Activated CD4-positive, CD25-positive, alpha-beta regulatory T cell (primary cell): ENCODE measurements around the gene NANOS1.

Experiments used
- DNase-seq, 4 experiments: peaks; one replicate each; lab custom pipeline; 2025; lab: John Stamatoyannopoulos, UW

The NANOS1 gene

GRCh38 chr10:119029613-119030420 is at the start of gene NANOS1:
Gene NANOS1, plus strand, starts transcription at chr10:119029714. Its CDS starts 88 bp downstream, at chr10:119029802.
- no peak for DNase-seq

DNA sequence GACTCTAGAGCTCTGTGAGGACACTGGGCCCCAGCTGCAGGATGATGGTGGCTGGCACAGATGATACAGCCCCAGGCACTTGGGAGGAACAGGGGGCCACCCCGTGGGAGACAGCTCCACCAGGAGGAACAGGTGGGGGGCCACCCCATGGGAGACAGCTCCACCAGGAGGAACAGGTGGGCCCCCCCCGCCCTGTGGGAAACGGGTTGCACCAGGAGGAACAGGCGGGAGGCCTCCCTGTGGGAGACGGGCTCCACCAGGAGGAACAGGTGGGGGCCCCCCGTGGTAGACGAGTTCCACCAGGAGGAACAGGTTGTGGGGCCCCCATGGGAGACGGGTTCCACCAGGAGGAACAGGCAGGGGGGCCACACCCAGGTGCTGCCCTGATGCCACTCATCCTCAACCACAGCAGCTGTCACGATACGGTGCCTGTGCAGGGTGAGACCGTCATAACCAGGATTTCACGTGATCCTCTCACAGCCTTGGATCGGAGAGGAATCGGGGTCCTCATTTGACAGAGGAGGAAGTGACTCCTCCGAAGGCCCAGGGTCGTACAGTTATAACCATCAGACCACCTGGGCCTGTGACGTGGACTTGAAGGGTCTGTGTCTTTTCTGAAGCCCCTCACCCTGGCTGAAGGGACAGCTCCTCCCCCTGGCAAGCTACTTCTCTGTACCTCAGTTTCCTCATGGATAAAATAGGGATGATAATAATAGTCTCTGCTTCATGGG is 49.2 kb upstream of the NANOS1 start:
- no peak for DNase-seq

DNA sequence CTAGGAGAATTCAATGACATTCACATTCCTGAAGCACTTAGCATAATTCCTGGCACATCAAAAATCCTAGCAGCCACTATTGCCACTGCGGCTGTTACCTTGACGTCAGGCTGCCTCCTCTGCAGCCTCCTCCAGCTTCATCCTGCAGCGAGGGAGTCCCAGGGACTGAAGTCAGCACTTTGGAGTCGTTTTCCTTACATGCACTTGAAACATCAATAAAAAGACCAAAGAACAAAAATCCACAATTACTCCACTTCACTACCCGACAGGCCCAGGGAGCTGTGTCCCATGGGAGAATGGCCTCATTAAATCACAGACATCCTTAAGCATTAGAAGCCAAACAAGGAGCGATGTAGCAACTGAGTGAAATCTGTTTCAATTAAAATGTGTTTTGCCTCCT is 48.6 kb upstream of the NANOS1 start:
- no peak for DNase-seq

- no peak for DNase-seq
Measured at GRCh38 chr10:118981946-118982345, 47.6 kb upstream of the NANOS1 start.

GRCh38 chr10:118982366-118982765 is 47.1 kb upstream of the NANOS1 start:
- DNase-seq, result no peak

DNA sequence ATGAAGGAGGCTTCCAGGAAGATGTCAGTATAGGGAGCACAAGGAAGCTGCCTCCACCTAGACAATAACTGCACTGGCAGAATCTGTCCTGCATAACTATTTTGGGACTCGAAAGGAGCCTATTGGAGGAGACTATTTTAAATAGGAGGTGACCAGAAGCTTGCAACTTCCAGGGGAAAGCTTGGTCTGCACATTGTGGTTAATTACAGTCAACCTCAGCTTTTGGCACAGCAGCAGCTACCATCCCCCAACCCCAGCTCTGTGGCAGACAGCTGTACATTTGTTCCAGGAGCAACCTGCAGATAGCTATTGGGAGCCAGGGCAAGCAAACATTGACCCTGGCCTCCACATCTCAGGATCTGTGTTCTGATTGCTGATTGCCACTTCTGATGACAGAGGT is 46.3 kb upstream of the NANOS1 start:
- DNase-seq, result no peak

GRCh38 chr10:118985576-118985975 is 43.9 kb upstream of the NANOS1 start:
- no peak for DNase-seq

GRCh38 chr10:118986815-118987790 is 42.4 kb upstream of the NANOS1 start:
- no peak for DNase-seq

DNA sequence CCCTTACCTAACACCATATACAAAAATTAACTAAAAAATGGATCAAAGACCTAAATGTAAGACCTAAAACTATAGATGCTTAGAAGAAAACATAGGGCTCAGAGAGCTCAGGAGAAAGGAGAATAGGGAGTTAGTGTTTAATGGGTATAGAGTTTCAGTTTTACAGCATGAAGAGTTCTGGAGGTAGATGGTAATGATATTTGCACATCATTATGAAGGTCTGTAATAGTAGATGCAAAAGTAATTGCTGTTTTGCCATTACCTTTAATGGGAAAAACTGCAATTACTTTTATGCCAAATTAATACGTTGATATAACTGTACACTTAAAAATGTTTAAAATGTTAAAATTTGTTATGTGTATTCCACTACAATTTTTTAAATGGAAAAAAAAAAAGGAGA is 39.2 kb upstream of the NANOS1 start:
- DNase-seq, result no peak

- no peak for DNase-seq
Measured at GRCh38 chr10:118992496-118992895, 37.0 kb upstream of the NANOS1 start.

- DNase-seq, result no peak
Measured at GRCh38 chr10:118993214-118993613, 36.3 kb upstream of the NANOS1 start.

GRCh38 chr10:118994321-118994720 is 35.2 kb upstream of the NANOS1 start:
- DNase-seq, result no peak

DNA sequence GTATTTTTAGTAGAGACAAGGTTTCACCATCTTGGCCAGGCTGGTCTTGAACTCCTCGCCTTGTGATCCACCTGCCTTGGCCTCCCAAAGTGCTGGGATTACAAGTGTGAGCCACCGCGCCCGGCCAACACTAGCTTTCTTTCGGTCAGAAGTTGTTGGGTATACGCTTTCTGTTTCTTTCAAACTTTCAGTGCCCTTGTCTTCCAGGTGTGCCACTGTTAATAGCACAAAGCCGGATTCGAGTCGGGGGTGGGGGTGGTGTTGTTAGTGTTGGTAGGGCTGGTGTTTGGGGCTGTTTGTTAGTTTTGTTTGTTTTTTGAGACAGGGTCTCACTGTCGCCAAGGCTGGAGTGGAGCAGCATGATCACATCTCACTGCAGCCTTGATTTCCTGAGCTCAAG is 33.8 kb upstream of the NANOS1 start:
- DNase-seq, result no peak

DNA sequence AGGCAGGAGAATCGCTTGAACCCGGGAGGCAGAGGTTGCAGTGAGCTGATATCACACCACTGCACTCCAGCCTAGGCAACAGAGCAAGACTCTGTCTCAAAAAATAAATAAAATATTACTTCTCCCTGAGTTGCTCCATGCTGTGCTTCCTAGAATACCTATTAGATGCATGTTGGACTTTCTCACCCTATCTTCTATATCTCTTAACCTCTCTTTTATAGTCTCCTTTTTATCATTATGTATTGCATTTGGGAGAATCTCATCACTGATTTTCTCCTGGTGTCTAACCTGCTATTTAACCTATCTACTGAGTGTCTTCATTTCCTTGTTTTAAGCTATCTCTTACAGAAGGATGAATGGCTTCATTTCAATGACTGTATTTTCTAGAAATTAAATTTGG is 32.1 kb upstream of the NANOS1 start:
- no peak for DNase-seq

DNA sequence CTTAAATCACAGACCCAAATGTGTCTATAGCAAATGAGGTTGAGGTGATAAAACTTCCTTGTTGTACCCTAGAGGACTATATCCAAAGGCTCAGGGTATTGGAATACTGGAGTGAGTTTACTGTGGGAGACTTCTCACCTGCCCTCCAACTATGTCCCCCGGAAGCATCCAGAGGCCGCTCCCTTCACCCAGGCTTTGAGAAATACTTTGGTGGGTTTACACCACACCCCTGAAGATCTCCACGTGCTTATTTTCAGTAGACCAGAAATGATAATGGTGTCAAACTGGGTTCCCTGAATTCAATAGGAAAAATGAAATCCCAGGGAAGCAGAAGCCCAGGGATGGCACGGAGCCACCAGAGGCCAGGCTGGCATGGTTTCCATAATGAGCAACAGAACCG is 31.3 kb upstream of the NANOS1 start:
- DNase-seq, result no peak

DNA sequence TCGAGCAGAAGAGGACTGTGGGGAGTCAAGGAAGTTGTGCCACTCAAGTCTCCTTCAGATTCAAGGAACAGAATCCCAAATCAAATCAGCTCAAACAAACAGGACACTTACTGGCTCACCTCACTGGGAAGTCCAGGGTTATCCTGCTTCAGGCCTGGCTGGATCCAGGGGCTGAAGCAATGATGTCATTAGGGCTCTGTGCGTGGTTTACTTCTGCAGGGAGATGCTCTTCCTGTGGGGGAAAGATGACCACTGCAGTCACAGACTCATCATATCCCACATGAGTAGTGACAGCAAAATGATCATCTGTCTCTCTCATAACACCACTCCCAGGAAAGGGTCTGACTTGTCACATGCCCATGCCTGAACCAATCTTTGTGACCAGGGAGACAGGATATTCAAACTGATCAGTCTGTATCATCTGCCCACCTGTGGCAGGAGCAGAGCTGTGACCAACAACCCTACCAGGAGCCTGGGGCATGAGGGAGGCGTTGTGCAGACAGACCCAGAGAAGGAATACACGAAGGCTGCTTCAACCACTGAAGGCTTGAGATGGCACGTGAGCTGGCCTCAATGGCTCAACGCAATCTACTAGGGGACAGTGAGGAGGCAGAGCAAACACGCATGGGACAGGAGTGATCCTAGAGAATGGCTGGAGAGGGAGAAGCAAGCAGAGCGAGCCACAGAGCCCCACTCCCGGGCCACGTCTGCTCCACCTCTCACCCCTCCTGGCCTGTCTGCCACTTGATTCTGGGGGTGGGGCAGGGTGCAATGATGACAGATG is 27.6 kb upstream of the NANOS1 start:
- DNase-seq, result no peak

- no peak for DNase-seq
Measured at GRCh38 chr10:119003572-119004289, 25.8 kb upstream of the NANOS1 start.

- DNase-seq, result no peak
Measured at GRCh38 chr10:119005362-119006043, 24.0 kb upstream of the NANOS1 start.

DNA sequence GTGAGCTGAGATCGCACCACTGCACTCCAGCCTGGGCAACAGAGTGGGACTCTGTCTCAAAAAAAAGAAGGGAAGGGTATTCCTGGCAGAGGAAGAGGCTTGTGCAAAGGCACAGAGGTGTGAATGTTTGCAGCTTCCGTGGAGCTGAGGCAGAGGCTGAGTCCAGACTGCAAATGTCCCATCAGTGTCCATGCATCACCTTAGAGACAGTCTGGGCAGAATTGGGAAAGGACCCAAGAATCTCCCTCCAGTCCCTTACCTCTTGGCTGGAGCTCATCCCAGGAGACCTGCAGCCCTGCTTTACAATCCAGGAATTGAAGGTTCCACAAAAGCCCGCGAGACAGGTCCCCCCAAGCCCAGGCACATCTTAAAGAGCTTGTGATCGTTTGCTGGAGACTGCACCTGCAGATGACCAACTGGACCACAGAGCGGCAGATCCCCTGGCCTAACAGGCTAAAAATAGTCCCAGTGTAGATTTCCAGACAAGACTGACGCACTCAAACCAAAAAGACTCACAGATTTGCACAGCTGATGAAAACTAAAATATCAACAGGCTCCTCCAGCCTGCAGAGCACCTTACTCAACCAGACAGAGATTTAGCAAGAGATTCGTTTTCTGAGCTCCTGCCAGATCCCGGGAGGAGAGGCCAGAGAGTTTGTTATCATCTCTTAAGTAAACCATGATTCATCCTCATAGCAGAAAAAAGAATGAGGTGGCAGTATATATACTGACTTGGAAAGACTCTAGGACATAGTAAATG is 22.9 kb upstream of the NANOS1 start:
- DNase-seq, result no peak

- no peak for DNase-seq
Measured at GRCh38 chr10:119007211-119007574, 22.3 kb upstream of the NANOS1 start.
